Hippocampal formation (tissue), 2 donors: ENCODE results near the gene TK2.
"Not testable (repeated sequence)": the region's sequence is repeated elsewhere in the genome, so short reads cannot be mapped to it uniquely, and the experiment has no call there.

Experiments
- DNase-seq, 2 donors: peaks; one replicate each; lab custom pipeline; 2025; lab: John Stamatoyannopoulos, UW

The TK2 gene

DNA sequence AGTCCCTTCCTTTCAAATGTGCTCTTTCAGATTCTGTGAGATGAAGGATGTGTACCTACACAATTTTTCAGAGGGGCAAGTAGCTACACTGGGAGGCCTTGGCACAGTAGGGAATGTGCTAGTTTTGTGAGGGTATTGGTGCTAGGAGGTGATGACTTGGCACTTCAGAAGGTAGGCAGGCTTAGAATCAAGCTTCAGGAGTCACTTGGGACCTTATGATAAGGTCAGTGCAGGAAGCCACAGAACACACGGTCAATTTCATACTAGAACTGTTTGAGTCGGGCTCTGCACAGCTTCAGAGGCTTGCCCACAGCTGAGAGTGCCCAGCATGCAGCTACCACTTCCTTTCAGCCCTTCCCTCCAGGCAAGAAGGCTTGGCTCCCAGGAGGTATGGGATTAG is 22.4 kb upstream of the TK2 start:
- no peak for DNase-seq

DNA sequence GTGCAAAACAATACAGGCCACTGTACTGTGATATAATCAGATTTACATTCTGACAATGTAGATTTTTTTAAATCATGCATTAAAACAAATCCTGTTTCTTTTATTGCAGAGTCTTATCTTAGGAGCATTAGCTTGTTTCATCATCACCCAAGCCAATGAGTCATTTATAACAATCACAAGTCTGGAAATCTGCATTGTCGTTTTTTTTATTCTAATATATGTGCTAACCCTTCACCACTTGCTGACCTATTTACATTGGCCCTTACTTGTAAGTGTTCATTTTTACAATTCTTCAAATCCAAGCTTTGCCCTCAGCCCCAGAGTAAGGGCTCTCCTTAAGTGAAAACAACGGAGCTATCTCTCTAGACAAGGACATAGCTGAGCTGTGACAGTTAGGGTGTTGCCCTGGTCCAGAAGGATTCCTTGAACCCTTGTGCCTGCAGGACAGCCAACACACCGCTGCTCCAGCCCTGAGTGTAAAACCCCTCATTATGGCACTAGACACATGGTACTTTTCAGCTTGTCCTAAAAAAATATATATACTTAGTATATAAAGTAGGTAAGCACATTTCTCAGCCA is 20.0 kb upstream of the TK2 start:
- DNase-seq, result no peak

DNA sequence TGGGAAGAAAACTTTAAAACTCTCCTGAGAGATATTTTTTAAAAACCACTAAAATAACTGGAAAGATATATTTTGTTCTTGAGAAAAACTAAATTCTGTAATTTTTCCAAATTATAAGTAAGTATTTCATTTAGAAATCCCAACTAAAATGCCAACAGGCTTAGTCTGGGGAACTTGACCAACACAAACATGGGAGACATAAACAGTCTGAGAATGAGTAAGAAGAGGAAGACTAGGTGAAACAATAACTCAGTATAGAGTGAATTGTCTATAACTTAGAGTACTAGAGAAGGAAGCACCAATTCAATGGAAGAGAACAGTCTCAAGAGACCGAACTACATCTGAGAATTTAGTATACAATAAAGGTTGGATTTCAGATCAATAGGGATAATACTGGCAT is 19.2 kb upstream of the TK2 start:
- DNase-seq, result no peak

DNA sequence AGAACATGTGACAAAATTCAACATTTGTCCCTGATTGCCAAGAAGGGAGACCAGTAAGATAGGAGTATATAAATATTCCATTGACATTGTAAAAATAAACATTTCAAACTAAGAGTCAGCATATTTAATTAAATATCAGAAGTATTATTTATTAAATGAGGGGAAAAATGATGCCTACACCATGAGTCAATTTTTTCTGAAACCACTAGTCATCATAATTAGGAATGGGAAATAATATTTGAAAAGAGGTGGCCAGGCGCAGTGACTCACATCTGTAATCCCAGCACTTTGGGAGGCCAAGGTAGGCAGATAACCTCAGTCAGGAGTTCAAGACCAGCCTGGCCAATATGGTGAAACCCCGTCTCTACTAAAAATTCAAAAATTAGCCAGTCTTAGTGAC is 18.4 kb upstream of the TK2 start:
- DNase-seq, result no peak

DNA sequence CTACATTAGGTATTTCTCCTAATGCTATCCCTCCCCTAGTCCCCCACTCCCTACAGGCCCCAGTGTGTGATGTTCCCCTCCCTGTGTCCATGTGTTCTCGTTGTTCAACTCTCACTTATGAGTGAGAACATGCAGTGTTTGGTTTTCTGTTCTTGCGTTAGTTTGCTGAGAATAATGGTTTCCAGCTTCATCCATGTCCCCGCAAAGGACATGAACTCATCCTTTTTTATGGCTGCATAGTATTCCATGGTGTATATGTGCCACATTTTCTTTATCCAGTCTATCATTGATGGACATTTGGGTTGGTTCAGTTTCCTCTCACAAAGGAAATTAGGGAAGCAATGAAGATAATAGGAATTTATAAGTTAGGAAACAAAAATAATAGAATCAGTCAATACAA is 17.3 kb upstream of the TK2 start:
- DNase-seq, result not testable (repeated sequence)

DNA sequence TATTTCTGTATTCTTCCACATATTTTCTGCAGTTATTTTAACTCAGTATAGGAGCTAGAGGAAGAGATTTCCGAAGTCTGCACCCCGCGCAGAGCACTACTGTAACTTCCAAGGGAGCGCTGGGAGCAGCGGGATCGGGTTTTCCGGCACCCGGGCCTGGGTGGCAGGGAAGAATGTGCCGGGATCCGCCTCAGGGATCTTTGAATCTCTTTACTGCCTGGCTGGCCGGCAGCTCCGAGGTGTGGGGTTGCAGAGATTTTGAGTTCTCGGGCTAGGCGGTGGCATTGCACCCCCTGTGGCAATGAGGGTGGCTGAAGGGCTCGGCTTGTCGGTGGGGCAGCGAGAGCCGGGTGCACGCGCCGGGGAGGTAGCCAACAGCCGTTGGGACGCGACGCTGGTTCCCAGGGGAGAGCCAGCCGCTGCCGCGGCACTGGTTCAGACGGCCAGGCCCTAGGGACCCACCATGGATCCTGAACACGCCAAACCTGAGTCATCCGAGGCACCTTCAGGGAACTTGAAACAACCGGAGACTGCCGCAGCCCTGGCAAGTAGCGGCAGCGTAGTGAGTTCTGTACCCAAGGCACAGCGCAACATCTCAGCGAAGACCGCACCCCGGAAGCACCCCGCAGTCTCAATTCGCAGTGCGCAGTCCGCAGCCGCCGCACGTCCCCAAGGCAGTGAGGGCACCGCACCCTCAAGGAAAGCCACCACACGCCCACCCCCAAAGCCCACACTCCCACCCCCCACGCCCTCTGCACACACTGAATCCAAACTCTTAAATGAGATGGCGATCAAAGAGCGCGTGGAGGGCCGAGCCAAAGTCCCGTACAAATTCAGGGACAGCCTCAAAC is 16.4 kb upstream of the TK2 start, which contains the start of gene CMTM1:
CMTM1 (plus strand) TSS at position 389 of the 851 bp plus-strand sequence; CDS start at position 464, 75 bp downstream.
- no peak for DNase-seq

DNA sequence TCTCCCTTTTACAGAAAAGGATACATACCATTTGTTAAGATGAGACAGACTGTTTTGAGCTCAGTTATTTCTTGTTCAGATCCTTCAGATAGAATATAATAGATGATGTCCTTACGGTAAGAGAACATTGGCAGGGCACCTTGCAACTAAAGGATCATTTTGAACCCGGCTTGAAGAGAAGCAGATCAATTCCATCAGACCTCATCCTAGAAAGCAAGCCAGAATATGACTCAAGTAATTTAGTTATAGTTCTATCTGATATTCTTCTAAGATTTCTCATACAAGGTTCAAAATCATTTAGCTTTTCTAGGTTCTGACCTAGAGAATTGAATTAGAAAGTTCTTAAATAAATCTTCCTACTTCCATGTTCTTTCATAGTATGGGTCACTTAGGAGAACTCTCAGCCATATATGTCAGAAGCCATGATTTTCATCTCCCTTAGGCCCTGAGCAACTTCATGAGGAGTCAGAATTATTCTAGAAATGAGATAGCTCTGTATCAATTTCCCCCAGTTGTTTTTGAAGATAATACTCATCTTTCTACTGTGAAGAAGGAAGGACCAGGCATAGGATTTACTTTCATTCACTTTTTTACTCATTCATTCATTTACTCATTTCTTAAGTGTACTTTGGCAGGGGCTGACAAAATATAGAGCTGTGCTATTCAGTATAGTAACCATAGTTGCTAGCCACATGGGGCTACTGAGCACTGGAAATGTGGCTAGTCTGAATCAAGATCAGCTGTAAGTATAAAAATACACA is 13.8 kb upstream of the TK2 start:
- DNase-seq, result no peak

DNA sequence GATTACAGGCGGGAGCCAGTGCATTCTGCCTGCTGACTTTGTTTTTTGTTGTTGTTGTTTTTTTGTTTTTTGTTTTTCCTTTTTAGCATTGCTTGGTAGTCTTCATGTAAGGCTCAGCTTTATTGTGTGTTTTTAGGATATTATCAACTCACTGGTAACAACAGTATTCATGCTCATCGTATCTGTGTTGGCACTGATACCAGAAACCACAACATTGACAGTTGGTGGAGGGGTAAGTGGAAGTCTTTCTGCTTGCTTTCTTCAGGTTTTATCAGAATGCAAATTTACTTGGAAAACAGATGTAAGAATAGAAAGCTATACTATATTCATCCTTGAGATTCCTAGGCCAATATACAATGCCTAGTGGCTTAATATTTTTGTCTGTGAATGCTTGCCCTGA is 13.1 kb upstream of the TK2 start:
- no peak for DNase-seq

DNA sequence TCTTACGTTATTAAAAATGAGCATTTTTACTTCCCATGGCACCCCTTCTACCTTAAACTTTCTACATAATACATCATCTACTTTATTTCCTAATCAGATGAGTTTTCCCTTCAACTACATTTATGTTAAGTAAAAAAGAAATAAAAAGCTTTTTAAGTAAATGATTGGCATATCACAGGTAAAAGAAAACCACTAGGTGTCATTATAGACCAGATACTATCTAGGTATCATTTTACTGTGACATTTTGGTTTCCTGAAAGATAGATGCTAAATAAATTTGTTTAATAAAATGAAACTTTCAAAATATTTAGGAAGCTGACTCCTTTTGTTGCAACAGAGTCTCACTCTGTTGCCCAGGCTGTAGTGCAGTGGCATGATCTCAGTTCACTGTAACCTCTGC is 12.5 kb upstream of the TK2 start:
- DNase-seq, result no peak

DNA sequence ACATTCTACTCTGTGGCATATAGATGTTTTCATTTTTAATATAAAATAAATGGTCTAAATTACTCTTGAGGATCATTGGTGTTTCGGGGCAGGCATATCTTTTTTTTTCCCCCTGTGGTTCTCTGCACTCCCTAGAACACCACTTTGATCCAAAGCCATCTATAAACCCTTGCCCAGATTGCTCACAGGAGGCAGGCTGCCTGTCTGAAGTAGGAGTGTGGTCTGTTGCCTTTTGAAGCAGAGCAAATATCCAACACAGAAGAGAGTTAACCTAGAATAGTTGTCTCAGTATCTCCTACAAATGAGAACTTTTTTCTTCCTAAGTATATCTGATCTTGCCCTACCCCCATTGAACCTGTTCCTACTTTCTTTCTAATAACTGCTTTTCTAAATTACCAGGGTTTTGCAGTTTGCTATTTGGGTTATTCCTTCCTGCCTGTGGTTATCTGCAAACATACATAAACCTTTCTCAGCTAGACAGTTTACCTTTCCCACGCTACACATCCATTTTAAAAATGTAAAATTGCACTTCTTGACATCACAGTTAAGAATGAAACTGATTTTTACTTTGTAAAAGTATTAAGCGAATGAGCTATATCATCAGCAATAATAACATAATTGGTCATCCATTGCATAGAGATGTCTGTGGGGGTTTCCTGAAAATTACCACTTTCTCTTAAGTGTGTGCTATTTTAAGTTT is 11.6 kb upstream of the TK2 start:
- DNase-seq, result no peak

DNA sequence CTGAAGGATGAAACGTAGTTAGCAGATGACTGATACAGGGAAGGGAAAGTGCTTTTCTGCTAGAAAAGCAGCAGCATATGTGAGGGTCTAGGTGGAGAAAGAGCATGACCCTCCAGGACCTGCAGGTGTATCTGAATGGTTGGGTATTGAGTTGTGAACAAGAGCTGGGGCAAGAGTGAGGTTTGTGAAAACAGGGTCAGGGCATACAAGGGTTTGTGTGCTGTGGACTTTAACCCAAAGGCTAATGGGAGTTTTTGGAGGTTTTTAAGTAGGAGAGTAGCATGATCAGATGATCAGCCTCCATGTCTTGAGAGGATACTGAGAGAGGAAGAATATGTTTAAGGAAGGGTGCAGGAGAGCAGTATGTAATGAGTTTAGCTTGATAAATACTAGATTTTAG is 10.2 kb upstream of the TK2 start:
- DNase-seq, result no peak

DNA sequence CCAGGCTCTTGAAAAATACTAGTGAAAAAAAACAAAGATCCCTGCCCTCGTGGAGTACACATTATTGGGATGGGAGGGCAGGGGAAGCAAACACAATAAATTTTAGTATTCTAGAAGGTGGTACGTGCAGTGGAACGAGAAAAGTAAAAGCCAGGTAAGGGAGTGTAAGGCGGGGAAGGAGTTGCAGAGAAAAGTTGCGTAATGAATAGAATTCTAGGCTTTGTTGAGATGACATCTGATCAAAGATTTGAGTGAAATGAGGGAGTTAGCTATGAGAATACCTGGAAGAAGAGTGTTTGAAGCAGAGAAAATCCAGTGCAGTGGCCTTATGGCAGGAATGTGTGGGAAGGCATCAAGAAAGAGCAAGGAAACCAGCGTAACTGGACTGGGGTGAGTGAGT is 4.6 kb upstream of the TK2 start:
- no peak for DNase-seq

DNA sequence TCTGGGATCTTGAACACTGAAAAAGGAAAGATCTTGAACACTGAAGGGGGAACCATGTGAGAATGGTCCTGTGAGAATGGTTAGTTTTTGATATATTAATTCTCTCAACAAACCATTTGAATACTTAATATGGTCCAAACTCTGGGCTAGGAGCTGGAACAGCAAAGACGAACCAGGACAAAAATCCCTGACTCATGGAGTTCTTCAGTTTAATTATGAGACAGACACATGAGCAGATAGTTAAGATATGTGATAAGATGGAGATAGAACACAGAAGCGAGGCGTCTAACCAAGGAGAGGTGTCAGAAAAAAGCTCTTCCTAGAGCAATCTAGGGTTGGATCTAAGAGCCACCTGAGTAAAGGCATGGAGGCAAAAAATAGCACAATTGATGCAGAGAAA is 4.1 kb upstream of the TK2 start:
- no peak for DNase-seq

DNA sequence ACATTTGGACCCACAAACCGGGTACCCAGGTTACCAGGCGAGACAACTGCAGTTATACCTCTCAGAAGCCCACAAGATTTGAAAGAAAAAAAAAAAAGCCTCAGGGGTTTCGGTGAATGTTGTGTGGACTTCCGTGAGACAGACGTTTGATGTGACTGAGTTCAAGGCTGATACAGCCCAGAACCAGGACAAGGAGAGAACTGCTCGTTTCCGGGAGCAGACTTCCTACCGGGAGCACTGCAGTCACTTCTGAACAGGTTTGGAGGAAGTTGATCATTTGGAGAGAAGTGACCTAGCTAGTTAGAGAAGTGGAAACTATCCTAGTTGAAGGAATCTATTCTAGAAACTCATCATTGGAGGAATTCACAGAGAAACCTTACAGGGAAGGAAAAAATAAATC is 3.3 kb upstream of the TK2 start:
- DNase-seq, result no peak

DNA sequence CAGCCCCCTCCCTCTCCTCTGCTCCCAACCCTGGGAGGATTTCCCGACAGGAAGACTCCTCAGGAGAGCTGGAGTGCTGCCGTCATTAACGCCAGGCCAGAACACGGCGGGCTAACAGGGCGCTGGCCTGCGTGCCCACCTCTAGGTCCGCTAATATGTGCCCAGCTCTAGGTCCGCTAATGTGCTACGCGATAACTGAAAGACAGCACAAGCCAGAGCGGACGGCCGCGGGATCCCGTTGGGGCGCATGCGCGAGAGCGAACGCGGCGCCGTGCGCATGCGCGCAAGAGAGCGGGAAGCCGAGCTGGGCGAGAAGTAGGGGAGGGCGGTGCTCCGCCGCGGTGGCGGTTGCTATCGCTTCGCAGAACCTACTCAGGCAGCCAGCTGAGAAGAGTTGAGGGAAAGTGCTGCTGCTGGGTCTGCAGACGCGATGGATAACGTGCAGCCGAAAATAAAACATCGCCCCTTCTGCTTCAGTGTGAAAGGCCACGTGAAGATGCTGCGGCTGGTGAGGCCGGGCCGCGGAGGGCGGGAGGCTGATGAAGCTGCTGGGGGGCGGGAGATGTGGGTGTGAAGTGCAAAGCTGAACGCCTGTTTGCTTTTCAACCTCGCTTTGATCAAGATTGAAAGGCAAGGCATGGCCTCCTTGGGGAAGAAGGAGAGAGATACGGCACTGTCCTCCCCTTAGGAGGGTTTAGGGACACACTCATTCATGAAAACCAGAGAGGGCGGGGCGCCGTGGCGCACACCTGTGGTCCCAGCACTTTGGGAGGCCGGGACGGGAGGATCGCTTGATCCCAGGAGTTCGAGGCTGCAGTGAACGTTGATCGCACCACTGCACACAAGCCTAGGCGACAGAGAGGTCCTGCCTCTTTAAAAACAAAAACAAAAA is 2.6 kb upstream of the TK2 start, which contains the start of gene CKLF:
CKLF (plus strand) TSS at position 291 of the 892 bp plus-strand sequence; CDS start at position 431, 140 bp downstream.
- peak; percentile 77 to 89 for DNase-seq

DNA sequence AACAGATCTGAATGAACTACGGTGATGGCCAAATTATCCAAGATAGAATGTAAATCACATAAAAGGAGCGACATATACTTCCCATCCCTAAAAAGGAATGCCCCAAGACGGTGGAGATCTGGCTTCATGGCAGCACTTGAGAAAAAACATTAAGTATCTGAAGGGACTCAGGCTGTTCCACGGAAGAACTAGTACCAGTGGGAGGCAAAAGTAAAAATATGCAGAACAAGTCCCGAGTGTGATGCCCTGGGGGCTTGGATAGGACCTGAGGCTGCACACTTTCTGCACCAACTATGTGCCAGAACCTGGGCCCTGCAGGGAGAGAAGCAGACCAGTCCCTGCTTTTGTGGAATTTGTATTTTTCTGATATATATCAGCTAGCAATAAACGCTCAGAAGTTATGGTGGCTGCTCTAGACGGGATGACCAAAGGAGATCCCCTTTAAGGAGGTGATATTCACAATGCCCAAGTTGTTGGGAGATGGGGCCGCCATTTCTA is 1.9 kb upstream of the TK2 start:
- DNase-seq, result no peak

DNA sequence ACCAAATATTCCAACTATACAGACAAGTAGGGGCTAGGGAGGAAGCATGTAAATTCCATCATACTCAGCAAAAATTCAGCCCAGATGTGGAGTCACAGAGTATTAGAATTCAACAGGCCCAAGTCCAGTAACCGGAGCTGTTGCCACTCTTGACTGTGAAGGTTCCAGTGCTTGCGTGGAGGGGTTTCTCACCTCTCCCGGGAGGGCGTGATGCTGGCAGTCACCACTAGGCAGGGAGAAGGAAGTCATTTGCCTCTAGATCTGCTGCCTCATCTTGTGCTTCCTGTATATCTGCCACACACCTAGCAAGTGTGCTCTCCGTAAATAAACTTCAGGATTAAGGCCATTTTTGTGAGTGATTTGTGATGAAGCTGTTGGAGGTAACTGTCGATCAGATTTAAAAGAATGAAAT is 1.4 kb upstream of the TK2 start:
- no peak for DNase-seq

DNA sequence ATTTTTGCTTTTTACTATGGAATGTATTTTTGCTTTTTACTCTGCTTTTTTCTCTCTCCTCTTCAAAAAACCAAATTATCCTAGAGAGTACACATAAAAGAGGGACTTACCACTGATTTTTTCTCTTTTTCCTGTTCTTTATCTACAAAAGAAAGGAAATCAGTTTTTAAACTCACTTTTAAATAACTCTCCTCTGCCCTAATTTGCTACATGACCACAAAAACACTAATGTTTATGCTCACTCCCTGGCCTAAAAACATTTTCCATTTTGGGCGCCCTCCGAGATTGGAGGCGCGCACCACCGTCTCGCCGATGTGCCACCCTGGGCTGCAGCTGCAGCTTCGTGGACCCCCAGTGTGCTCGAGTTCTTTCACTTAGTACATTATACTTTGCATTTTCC is 1.1 kb downstream of the TK2 start:
- DNase-seq, result no peak

DNA sequence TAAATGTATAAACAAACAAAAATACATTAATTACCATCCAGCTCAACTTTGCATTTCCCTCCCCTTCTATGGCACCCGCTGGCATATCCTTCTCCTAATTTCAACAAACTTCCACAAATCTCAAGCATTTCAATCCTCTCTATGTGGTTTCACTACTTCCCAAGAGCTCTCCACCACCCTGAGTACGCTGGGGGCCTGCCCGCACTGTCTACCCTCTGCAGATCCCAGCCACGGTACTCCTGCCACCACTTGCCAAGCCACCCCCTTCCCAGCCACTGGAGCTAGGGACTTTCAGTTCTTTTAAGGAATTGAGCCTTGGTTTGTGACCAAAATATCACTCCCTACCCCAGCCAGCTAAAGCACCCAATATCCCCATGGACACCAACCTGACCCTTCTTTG is 1.9 kb downstream of the TK2 start:
- no peak for DNase-seq

DNA sequence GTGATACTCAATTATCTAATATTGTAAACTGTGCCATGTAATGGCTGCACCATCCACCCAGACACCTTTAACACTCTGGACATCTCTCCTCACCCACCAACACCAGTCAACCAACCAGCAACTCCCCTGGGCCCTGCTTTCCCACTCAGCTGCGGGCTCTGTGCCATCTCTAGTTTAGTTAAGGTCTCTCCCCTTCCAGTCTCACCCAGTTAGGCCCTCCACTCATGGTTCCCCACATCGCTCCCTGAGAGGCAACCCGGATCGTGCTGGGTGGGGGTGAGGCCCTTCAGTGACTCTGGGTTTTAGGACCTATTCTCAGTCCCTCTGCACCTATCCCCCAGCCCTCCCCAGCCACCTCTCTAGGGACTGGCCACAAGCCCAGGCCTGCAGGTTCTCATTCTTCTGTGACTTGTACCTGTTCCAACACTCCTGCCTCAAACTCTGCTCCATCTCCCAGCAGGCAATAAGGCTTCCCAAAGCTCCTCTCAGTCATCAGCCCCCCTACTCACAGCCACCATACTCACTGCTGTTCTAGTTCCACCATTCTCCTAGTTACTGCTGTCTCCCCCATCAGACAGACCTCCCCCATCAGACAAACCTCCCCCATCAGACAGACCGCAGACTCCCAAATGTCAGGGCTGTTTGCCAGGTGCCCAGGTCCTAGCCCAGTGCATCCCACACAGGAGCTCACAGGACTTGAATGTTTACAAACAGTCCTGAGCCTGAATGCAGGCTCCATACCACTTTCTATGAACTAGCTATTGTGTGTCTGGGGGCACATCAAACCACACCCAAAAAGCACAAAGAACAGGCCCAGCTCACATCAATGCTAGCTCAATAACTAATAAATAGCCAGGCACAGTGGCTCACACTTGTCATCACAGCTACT is 2.6 kb downstream of the TK2 start:
- no peak for DNase-seq
